Endothelial cell of umbilical vein (primary cell): ENCODE results near the gene SEC22A. TPM values are rescaled to one million over a fixed set of nuclear protein-coding genes. Genes with fewer than 3 reads are reported as not detected.

Source experiments
- BruUV-seq: library from RNA; stranded (reverse); fragments of 400-500 nt; replicated peaks from 2 replicates; lab custom pipeline; 2021; lab: Mats Ljungman, UMichigan
- CTCF ChIA-PET: fragments of 300-600, 350-600 bp; sonication (Branson Sonifier 250); formaldehyde crosslinking; loops from one replicate; lab custom pipeline; 2021; ENCODE audit warnings: antibody characterized with exemption, inconsistent platforms; lab: Charles Lee
- POLR2A ChIA-PET: fragments of 300-600, 350-600 bp; sonication (Branson Sonifier 250); formaldehyde crosslinking; loops from one replicate; lab custom pipeline; 2021; ENCODE audit warnings: antibody characterized with exemption, inconsistent platforms; lab: Charles Lee
- DNase-seq: peaks from one replicate; pipeline ENCODE4 v3.0.0-alpha.2; 2011; ENCODE audit warnings: low read depth, low spot score
- FAIRE-seq: peaks from 2 replicates; lab custom pipeline; 2011; peaks lifted over from hg19 to GRCh38; lab: Jason Lieb, UNC
- H2AFZ ChIP-seq: 2 replicates; pipeline ENCODE4 v1.6.0; 2012; ENCODE audit warnings: low read depth, low read length, control low read depth, inconsistent platforms
- H3K27ac ChIP-seq: 2 replicates; pipeline ENCODE4 v1.5.1; 2011; ENCODE audit warnings: low read depth, mild to moderate bottlenecking, control low read depth, low read length, moderate library complexity; ENCODE audit not compliant: insufficient read depth
- H3K27me3 ChIP-seq, 2 experiments: 2 replicates each; pipeline versions ENCODE4 v1.6.0 to v1.6.1; 2011; ENCODE audit warnings: low read length in 2 of 2, mixed read lengths in 1 of 2; ENCODE audit not compliant: control insufficient read depth in 2 of 2, insufficient read depth in 2 of 2
- H3K36me3 ChIP-seq, 2 experiments: 2 replicates in 1 of 2; 3 replicates in 1 of 2; pipeline ENCODE4 v1.5.1; 2011; ENCODE audit warnings: low read length in 2 of 2, mild to moderate bottlenecking in 1 of 2, moderate library complexity in 1 of 2; ENCODE audit not compliant: control insufficient read depth in 2 of 2, insufficient read depth in 2 of 2; ENCODE audit errors: extremely low read depth in 1 of 2
- H3K4me1 ChIP-seq: 3 replicates; pipeline ENCODE4 v1.5.1; 2011; ENCODE audit warnings: mild to moderate bottlenecking, low read length; ENCODE audit not compliant: control insufficient read depth, insufficient read depth; ENCODE audit errors: extremely low read depth
- H3K4me2 ChIP-seq: 2 replicates; pipeline ENCODE4 v1.6.1; 2011; ENCODE audit warnings: low read length, control low read depth, mixed read lengths; ENCODE audit not compliant: insufficient read depth
- H3K4me3 ChIP-seq, 3 experiments: fragments of 200-600 bp in 1 of 3; sonication (generic), shearing (Covaris generic) in 1 of 3; replicated peaks in 1 of 3; 2 replicates each; pipeline ENCODE4 v1.5.1; 2011 to 2016; ENCODE audit warnings: control low read depth in 3 of 3, low read length in 3 of 3, mild to moderate bottlenecking in 2 of 3, inconsistent platforms in 1 of 3, low read depth in 1 of 3, moderate library complexity in 1 of 3; ENCODE audit not compliant: insufficient read depth in 1 of 3
- H3K79me2 ChIP-seq: 2 replicates; pipeline ENCODE4 v1.6.0; 2012; ENCODE audit warnings: low read length, inconsistent platforms; ENCODE audit not compliant: control insufficient read depth, insufficient read depth
- H3K9ac ChIP-seq: replicated peaks from 2 replicates; pipeline ENCODE3; 2011; ENCODE audit warnings: low read length, control low read depth; ENCODE audit not compliant: insufficient read depth; ENCODE audit errors: extremely low read depth
- H3K9me1 ChIP-seq: replicated peaks from 3 replicates; pipeline ENCODE4 v1.6.0; 2011; ENCODE audit warnings: mild to moderate bottlenecking, low read length; ENCODE audit not compliant: control insufficient read depth, insufficient read depth; ENCODE audit errors: extremely low read depth
- H3K9me3 ChIP-seq: replicated peaks from 2 replicates; pipeline ENCODE4 v1.5.1; 2012; ENCODE audit warnings: low read length, inconsistent platforms; ENCODE audit not compliant: control insufficient read depth, insufficient read depth
- H4K20me1 ChIP-seq: replicated peaks from 2 replicates; pipeline ENCODE3; 2011; ENCODE audit warnings: mild to moderate bottlenecking, low read length; ENCODE audit not compliant: control insufficient read depth, insufficient read depth; ENCODE audit errors: extremely low read depth
- EZH2 ChIP-seq: IDR thresholded peaks from 2 replicates; pipeline ENCODE4 v1.6.1; 2012; ENCODE audit warnings: borderline replicate concordance, low read depth, mild to moderate bottlenecking, moderate library complexity, low read length, inconsistent platforms; ENCODE audit not compliant: severe bottlenecking
- FOS ChIP-seq: IDR thresholded peaks from 2 replicates; pipeline ENCODE4 v1.6.1; 2011; ENCODE audit warnings: mild to moderate bottlenecking, low read length, moderate library complexity, borderline replicate concordance; ENCODE audit not compliant: insufficient read depth
- GATA2 ChIP-seq: IDR thresholded peaks from 2 replicates; pipeline ENCODE4 v1.7.0; 2011; ENCODE audit warnings: low read depth, mild to moderate bottlenecking, moderate library complexity, mixed read lengths, low read length; ENCODE audit not compliant: insufficient read length, insufficient read depth
- JUN ChIP-seq: IDR thresholded peaks from 2 replicates; pipeline ENCODE4 v1.6.1; 2011; ENCODE audit warnings: borderline replicate concordance, low read depth; ENCODE audit not compliant: insufficient read length, insufficient read depth
- MYC ChIP-seq: IDR thresholded peaks from one replicate; pipeline ENCODE4 v1.6.1; 2011; ENCODE audit warnings: mild to moderate bottlenecking, low read depth, low read length
- POLR2A ChIP-seq: IDR thresholded peaks from 2 replicates; pipeline ENCODE4 v1.6.1; 2012; ENCODE audit warnings: low read depth, mild to moderate bottlenecking, control low read depth, low read length
- POLR2AphosphoS5 ChIP-seq: IDR thresholded peaks from 2 replicates; pipeline ENCODE4 v1.6.1; 2012; ENCODE audit warnings: low read depth, mild to moderate bottlenecking, control low read depth, low read length, moderate library complexity; ENCODE audit not compliant: insufficient read depth
- dilution Hi-C: fragments of 300-500 bp; cut with MboI; formaldehyde crosslinking; loops from one replicate; pipeline ENCODE4 v1.15.0; 2019; ENCODE audit warnings: low sequenced_read_pairs; ENCODE audit not compliant: extremely low pct_ligation_motif_present
- intact Hi-C: fragments of 100-400 bp; cut with micrococcal nuclease; formaldehyde crosslinking; loops from one replicate; pipeline ENCODE4 v1.10.0; 2022
- polyA plus RNA-seq, 4 experiments: library from polyadenylated mRNA; depleted of rRNA in 3 of 4; stranded (reverse) in 3 of 4; unstranded in 1 of 4; fragments of >200 nt; gene quantifications; 2 replicates each; pipeline versions ENCODE4 v1.2.1 to v1.2.3, GENCODE V29; 2011 to 2012; ENCODE audit warnings: missing spikeins in 1 of 4
- total RNA-seq: library from RNA; stranded (reverse); gene quantifications from 2 replicates; pipeline ENCODE4 v1.2.3, GENCODE V29; 2021
- TF ChIP-seq, protein P1 (sequence below), 2 donors: IDR thresholded peaks; 1 replicate in 1 of 2; 2 replicates in 1 of 2; pipeline ENCODE4 v1.5.1; 2011; ENCODE audit warnings: low read length in 2 of 2, mild to moderate bottlenecking in 2 of 2, moderate library complexity in 2 of 2, control low read depth in 1 of 2, inconsistent platforms in 1 of 2, low read depth in 1 of 2; ENCODE audit not compliant: insufficient read depth in 1 of 2; ENCODE audit errors: extremely low read depth in 1 of 2
- TF ChIP-seq, protein P2 (sequence below): IDR thresholded peaks from 2 replicates; pipeline ENCODE4 v1.6.1; 2011; ENCODE audit not compliant: insufficient read depth, insufficient read length

Gene SEC22A
- total and polyA plus RNA-seq, 2 donors (not counting 3 experiments of a cell fraction or from before 2014, with no cell fraction given) = 20.1 to 26.8 TPM

DNA sequence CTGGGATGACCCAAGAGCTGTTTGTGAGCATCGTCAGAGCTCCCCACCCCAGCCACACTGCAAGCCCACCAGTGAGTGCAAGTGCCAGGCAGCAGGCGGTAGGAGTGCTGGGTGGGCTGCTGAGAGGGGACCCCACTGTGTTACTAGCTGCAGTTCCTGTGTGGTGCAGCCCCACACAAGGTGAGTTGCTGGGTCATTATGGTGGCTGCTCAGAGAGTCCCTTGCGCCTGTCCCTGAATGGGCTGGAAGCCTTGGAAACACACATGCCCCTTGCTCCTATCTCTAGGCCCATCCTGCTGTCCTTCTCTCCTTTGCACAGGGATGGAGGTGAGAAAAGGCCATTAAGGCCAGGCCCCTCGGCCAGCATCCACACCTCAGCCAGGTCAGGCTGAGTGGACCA, 83.7 kb downstream of the SEC22A start:
- Histone ChIP-seq H3K9me3 (no peaks in the 10 kb centered on the region), H3K4me3 (no peak overlapping the region), H3K4me1 (no peaks in the 10 kb centered on the region), H3K36me3 (no peaks in the 10 kb centered on the region), H3K9me1 (no peaks in the 10 kb centered on the region), H3K27me3 (no peaks in the 10 kb centered on the region), H3K9ac (no peak overlapping the region), H2AFZ (no peak overlapping the region), H3K4me2 (no peak overlapping the region), H3K27ac (no peak overlapping the region), H3K79me2 (no peaks in the 10 kb centered on the region), H4K20me1 (no peaks in the 10 kb centered on the region)
- BruUV-seq = no TSS peak
- dilution Hi-C loops = no loop called here
- intact Hi-C loops = no loop called here
- FAIRE-seq (no peak), DNase-seq (no peak)
- TF ChIP-seq JUN = no peak
- no peak for TF ChIP-seq MYC
- no peak for TF ChIP-seq FOS
- no peak for TF ChIP-seq GATA2
- TF ChIP-seq, protein P1, sequence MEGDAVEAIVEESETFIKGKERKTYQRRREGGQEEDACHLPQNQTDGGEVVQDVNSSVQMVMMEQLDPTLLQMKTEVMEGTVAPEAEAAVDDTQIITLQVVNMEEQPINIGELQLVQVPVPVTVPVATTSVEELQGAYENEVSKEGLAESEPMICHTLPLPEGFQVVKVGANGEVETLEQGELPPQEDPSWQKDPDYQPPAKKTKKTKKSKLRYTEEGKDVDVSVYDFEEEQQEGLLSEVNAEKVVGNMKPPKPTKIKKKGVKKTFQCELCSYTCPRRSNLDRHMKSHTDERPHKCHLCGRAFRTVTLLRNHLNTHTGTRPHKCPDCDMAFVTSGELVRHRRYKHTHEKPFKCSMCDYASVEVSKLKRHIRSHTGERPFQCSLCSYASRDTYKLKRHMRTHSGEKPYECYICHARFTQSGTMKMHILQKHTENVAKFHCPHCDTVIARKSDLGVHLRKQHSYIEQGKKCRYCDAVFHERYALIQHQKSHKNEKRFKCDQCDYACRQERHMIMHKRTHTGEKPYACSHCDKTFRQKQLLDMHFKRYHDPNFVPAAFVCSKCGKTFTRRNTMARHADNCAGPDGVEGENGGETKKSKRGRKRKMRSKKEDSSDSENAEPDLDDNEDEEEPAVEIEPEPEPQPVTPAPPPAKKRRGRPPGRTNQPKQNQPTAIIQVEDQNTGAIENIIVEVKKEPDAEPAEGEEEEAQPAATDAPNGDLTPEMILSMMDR (IDR thresholded peaks at IDR 0.05; ENCODE audit: extremely low read depth in 1 of 2, insufficient read depth in 1 of 2, low read depth in 1 of 2, low read length in 2 of 2) = no peak
- no peak for TF ChIP-seq POLR2A
- TF ChIP-seq EZH2 = no peak
- TF ChIP-seq, protein P2, sequence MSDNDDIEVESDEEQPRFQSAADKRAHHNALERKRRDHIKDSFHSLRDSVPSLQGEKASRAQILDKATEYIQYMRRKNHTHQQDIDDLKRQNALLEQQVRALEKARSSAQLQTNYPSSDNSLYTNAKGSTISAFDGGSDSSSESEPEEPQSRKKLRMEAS = no peak
- no peak for TF ChIP-seq POLR2AphosphoS5
- ChIA-PET POLR2A (no interaction called here), CTCF (interaction anchor here (0.8 to 4.4 kb wide), 3 partner anchors 39 to 275 kb away, joined by 3 to 24 read pairs (median 5); no protein-coding TSS in a partner anchor)
